ENCODE results near the gene PIK3R6. TPM values are rescaled to one million over a fixed set of nuclear protein-coding genes. Genes with fewer than 3 reads are reported as not detected.

Gene PIK3R6
- total RNA-seq, 2 experiments from 2014 or later: 0.63 to 0.71 TPM

DNA sequence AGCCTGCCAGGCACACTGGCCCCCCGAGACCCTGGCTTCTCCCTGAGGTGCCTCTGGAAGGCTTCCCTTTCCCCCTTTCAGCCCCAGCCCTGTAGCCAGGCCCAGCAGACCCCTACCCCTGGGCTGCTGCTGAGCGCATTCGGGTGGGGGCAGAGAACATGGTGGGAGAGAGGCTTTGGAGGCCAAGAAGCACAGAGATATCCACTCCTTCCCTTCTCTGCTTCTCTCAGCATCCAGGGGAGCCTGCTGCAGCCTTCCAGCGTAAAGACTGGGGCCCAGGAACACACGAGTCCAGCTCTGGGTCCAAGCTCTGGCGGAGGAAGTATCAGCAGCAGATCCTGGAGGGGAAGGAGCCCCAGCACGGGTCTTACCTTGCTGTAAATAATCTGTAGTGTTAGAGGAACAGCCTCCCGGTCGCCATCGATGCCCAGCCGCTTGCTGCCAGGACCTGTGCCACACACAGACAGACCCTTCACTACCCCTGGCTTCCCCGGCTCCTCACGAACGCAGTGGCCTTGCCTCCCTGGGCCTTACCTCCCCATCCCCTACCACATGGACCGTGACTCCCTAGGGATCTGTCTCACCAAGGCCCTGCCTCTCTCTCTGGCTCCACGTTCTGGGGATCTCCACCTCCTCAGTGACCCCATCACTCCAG is 17.0 kb upstream of the PIK3R6 start:
- no peak overlapping the region for H3K27ac Mint-ChIP-seq

DNA sequence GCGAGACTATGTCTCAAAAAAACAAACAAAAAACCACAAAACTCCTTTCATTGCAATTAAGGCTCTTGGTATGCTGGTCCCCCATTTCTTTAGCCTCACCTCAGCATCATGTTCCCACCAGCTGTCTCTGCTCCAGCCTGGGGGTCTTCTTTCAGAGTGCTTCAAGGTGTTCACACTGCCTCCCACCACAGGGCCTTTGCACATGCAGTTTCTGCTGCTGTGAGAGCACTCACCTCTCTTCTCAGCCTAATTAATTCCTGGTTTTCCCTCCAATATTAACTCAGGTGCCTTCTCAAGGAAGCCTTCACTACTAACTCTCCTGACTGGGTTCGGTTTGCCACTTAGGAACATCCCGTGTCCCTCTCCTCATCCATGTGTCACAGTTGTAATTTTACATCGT is 15.9 kb upstream of the PIK3R6 start:
- no peaks in the 10 kb centered on the region for H3K9me3 Mint-ChIP-seq
- H3K36me3 Mint-ChIP-seq: peaks cover 36% of the 10 kb centered on the region
- H3K27me3 Mint-ChIP-seq: no peaks in the 10 kb centered on the region
- DNase-seq: no peak
- no peaks in the 10 kb centered on the region for H3K4me1 Mint-ChIP-seq (ENCODE audit: low read depth)
- no peak overlapping the region for H3K27ac Mint-ChIP-seq
- ChIA-PET POLR2A (no interaction called here), CTCF (no interaction called here)
- H3K4me3 Mint-ChIP-seq: no peak overlapping the region
- intact Hi-C loops (cut with micrococcal nuclease): no loop called here

More for the DNA sequence above, 17.0 kb upstream of the PIK3R6 start:
- no peak for DNase-seq
- no peaks in the 10 kb centered on the region for H3K27me3 Mint-ChIP-seq
- intact Hi-C loops (cut with micrococcal nuclease): no loop called here
- no peaks in the 10 kb centered on the region for H3K9me3 Mint-ChIP-seq
- ChIA-PET POLR2A (no interaction called here), CTCF (no interaction called here)
- no peak overlapping the region for H3K4me3 Mint-ChIP-seq
- no peaks in the 10 kb centered on the region for H3K4me1 Mint-ChIP-seq (ENCODE audit: low read depth)
- H3K36me3 Mint-ChIP-seq: peaks cover 35% of the 10 kb centered on the region

DNA sequence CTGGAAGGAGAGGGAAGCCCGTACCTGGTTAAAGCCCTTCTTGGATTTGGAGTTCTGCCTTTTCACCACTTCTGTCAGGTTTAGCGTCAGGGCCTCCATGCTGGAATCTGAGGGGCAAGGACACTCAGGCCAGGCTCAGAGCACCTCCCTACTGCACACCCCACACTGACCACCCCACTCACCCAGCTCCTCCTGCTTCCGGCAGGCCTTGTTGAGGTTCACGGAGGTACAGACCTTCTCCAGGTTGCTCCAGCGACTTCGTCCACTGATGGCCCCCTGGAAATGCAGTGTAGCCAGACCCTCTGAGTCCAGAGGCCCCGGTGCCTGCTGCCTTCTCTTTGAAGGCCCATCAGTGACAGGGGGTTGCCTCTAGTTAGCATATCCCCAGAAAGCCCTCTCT is 14.1 kb upstream of the PIK3R6 start:
- ChIA-PET POLR2A (no interaction called here), CTCF (no interaction called here)
- Mint-ChIP-seq H3K27ac (no peak overlapping the region), H3K4me1 (ENCODE audit: low read depth) (no peaks in the 10 kb centered on the region), H3K9me3 (no peaks in the 10 kb centered on the region), H3K4me3 (no peak overlapping the region), H3K36me3 (peaks cover 37% of the 10 kb centered on the region), H3K27me3 (no peaks in the 10 kb centered on the region)
- intact Hi-C loops (cut with micrococcal nuclease): no loop called here
- no peak for DNase-seq

DNA sequence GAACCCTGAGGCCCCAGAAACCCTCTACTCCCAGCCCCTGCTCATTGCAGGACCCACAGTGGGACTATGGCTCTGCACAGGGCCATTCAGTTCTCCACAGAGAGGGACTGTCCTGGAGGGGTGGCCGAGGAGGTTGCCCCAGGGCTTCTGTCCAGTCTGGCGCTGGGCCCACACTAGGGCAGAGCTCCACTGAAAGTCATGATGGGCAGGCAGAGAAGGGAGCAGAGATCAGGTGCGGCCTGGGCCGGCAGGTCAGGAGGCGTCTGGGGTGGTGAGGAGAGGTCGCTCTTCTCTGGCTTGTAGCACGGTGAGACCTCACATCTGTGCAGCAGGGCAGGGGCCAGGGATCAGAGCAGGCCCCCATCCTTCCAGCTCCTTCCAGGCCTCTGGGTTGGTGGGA is 13.0 kb upstream of the PIK3R6 start:
- Mint-ChIP-seq H3K4me1 (ENCODE audit: low read depth) (no peaks in the 10 kb centered on the region), H3K9me3 (no peaks in the 10 kb centered on the region), H3K36me3 (peaks cover 30% of the 10 kb centered on the region), H3K27me3 (no peaks in the 10 kb centered on the region), H3K27ac (no peak overlapping the region), H3K4me3 (no peak overlapping the region)
- ChIA-PET CTCF (no interaction called here), POLR2A (no interaction called here)
- no peak for DNase-seq
- intact Hi-C loops (cut with micrococcal nuclease): no loop called here

DNA sequence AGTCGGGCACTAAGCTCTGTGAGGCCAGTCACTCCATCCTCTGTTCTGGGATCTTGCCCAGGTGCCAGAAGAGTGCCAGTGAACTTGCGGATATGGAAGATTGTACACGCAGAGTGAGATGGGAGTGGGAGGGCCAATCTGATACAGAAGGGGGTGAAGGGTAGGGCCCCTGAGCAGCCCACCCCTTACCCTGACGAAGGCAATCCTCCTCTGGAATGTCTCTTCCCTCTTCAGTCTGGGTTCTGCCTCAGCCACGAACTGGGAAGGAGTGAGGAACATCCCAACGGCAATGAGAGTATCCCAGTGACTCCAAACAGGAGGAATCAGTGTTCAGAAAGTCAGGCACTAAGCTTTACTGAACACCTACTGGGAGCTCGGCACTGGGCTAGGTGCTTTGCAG is 11.9 kb upstream of the PIK3R6 start:
- ChIA-PET POLR2A (no interaction called here), CTCF (no interaction called here)
- no peak overlapping the region for H3K27ac Mint-ChIP-seq
- H3K36me3 Mint-ChIP-seq: peaks cover 30% of the 10 kb centered on the region
- no peak overlapping the region for H3K4me3 Mint-ChIP-seq
- H3K4me1 Mint-ChIP-seq (ENCODE audit: low read depth): no peaks in the 10 kb centered on the region
- no peaks in the 10 kb centered on the region for H3K27me3 Mint-ChIP-seq
- no peaks in the 10 kb centered on the region for H3K9me3 Mint-ChIP-seq
- intact Hi-C loops (cut with micrococcal nuclease): no loop called here
- no peak for DNase-seq

DNA sequence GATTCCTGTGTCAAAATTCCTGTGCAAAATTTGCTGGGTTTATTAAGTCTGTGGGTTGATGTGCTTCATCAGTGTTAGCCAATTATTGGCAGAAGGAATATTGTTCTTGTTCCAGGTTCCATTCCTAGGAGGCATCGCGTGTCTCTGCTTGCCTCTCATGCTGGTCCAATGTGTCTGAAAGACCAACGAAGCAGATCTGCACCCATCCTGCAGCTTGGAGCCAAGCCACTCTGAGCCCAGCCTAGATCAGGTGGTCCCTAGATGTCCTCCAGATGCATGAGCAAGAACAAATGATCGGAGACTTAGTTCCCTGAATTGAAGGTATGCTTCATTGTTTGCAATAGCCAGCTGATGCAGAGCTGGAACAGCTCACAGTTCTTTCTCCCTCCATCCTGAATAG is 10.5 kb upstream of the PIK3R6 start:
- ChIA-PET CTCF (no interaction called here), POLR2A (no interaction called here)
- intact Hi-C loops (cut with micrococcal nuclease): no loop called here
- DNase-seq: no peak
- H3K27me3 Mint-ChIP-seq: no peaks in the 10 kb centered on the region
- no peaks in the 10 kb centered on the region for H3K9me3 Mint-ChIP-seq
- H3K4me1 Mint-ChIP-seq (ENCODE audit: low read depth): no peaks in the 10 kb centered on the region
- H3K36me3 Mint-ChIP-seq: peaks cover 25% of the 10 kb centered on the region
- no peak overlapping the region for H3K27ac Mint-ChIP-seq
- no peak overlapping the region for H3K4me3 Mint-ChIP-seq

DNA sequence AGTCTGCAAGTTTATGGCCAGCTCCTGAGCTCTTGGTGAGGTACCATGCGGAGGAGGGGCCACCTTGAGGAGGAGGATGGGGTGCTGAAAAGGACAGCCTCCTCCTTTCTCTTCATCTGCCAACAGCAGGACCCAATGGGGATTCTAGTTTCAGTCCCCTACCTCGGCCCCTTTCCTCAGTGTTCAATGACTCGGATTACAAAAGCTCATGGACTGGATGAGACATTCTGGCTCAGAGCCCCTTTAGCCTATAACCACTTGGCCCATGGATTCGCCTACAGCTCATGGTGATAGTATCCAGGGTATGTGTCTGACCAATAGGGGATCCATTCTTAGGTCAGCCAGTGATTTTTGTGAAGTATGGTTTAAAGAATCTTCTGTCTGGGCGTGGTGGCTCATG is 8.5 kb upstream of the PIK3R6 start:
- H3K9me3 Mint-ChIP-seq: no peaks in the 10 kb centered on the region
- no peak for DNase-seq
- ChIA-PET CTCF (interaction anchor here (1.1 to 1.5 kb wide), 2 partner anchors 16 to 20 kb away, joined by 3 read pairs; no protein-coding TSS in a partner anchor), POLR2A (no interaction called here)
- intact Hi-C loops (cut with micrococcal nuclease): no loop called here
- no peaks in the 10 kb centered on the region for H3K4me1 Mint-ChIP-seq (ENCODE audit: low read depth)
- no peaks in the 10 kb centered on the region for H3K27me3 Mint-ChIP-seq
- no peak overlapping the region for H3K27ac Mint-ChIP-seq
- no peak overlapping the region for H3K4me3 Mint-ChIP-seq
- peaks cover 16% of the 10 kb centered on the region for H3K36me3 Mint-ChIP-seq

DNA sequence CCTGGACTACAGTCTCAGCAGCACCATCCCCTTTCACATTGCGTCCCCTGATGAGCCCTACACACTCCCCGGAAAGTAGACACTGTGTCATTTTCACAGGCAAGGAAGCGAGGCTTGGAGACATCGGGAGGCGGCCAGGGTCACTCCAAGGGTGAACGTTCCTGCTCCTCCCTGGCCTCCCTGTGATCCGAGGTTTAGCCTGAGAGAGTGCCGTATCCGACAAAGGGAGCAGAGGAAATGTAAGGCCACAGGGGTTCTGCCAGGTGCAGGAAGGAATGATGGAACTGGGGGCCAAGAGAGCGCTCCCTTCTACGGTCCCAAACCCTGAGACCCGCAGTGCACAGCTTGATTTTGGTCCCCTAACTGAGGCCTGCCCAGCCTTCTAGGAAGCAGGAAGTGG is 8.0 kb upstream of the PIK3R6 start:
- Mint-ChIP-seq H3K27ac (no peak overlapping the region), H3K36me3 (peaks cover 13% of the 10 kb centered on the region), H3K4me3 (no peak overlapping the region), H3K4me1 (ENCODE audit: low read depth) (no peaks in the 10 kb centered on the region), H3K27me3 (no peaks in the 10 kb centered on the region), H3K9me3 (no peaks in the 10 kb centered on the region)
- DNase-seq: no peak
- ChIA-PET CTCF (interaction anchor here (1.5 kb wide), 1 partner anchor 17 kb away, joined by 3 read pairs; no protein-coding TSS in a partner anchor), POLR2A (no interaction called here)
- intact Hi-C loops (cut with micrococcal nuclease): no loop called here

DNA sequence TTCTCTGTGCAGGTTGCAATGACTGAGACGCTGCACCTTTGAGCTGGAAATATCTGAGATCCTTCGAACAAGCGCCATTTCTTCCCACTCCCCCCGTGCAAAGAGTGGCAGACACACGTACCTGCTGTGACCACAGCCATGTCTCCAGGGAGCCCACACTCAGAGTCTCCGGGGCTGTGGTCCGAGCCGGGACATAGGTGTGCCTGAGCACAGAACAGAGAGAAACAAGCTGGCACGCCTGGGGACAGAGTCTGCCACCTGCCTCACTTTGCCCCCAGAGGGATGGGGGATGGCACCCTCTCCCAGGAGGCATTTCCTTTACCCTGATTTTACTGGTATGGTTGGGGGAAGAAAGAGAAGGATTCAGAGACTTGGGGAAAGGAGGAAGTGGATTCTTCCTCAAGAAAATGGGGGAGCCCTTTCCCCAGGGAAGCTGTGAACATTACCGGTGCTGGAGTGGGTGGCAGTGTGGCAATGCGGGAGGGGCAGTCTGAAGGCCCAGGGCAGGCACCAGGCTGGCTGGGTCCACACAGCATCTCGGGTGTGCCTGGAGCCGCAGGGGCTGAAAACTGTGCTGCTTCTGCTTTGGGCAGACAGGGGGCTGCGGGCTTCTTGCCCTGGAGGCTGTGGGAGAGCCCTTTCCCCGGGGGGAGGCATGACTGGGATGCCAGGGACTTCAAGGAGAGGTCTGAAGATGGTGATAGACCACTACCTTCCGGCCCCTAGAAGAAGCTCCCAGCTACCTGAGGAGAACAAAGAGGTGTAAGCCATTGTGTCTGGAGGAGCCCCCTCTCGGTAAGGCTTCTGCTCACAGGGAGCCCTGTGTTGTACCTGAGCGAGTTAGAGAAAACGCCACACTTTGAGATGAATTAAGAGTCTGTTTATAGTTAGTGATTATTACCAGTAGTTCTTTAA is 6.6 kb upstream of the PIK3R6 start:
- ChIA-PET CTCF (no interaction called here), POLR2A (no interaction called here)
- H3K27ac Mint-ChIP-seq: no peak overlapping the region
- DNase-seq: no peak
- H3K27me3 Mint-ChIP-seq: no peaks in the 10 kb centered on the region
- H3K9me3 Mint-ChIP-seq: no peaks in the 10 kb centered on the region
- H3K4me1 Mint-ChIP-seq (ENCODE audit: low read depth): peaks cover 2% of the 10 kb centered on the region
- H3K4me3 Mint-ChIP-seq: no peak overlapping the region
- peaks cover 10% of the 10 kb centered on the region for H3K36me3 Mint-ChIP-seq
- intact Hi-C loops (cut with micrococcal nuclease): no loop called here

DNA sequence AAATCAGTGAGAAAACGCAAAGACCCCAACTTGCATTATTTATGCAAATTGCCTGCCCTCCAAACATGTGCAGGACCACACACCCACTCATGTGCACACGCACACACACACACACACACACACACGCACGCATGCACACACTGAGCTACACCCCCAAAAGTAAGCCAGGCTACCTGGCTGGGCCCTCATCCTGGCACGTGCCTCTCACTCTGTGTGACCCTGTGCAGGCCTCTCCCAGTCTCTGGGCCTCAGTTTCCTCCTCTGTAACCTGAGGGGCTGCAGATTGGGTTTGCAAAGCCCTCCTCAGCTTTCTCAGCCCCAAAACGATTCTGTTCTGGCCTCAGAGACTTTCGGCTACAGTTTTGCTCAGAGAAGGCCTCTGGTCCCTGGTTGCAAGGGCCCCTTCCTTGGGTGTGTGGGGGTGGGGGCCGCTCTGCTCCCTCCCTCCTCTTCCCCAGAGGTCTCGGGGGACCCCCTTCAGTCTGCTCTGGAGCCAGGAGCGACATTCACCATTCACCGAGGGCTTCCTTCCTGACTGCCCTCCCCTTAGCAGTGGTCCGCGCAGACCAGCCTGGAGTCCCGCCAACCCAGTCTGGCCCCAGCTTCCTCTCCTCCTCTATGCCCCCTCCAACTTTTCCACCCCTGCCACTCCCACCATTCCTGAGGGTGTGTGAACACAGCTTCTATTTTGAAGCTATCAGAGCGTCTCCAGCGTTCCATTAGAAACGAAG is 5.4 kb upstream of the PIK3R6 start:
- DNase-seq: no peak
- H3K36me3 Mint-ChIP-seq: peaks cover 3% of the 10 kb centered on the region
- no peaks in the 10 kb centered on the region for H3K27me3 Mint-ChIP-seq
- peaks cover 14% of the 10 kb centered on the region for H3K4me1 Mint-ChIP-seq (ENCODE audit: low read depth)
- intact Hi-C loops (cut with micrococcal nuclease): no loop called here
- no peak overlapping the region for H3K27ac Mint-ChIP-seq
- H3K4me3 Mint-ChIP-seq: no peak overlapping the region
- H3K9me3 Mint-ChIP-seq: no peaks in the 10 kb centered on the region
- CTCF ChIA-PET: no interaction called here
- POLR2A ChIA-PET: no interaction called here

DNA sequence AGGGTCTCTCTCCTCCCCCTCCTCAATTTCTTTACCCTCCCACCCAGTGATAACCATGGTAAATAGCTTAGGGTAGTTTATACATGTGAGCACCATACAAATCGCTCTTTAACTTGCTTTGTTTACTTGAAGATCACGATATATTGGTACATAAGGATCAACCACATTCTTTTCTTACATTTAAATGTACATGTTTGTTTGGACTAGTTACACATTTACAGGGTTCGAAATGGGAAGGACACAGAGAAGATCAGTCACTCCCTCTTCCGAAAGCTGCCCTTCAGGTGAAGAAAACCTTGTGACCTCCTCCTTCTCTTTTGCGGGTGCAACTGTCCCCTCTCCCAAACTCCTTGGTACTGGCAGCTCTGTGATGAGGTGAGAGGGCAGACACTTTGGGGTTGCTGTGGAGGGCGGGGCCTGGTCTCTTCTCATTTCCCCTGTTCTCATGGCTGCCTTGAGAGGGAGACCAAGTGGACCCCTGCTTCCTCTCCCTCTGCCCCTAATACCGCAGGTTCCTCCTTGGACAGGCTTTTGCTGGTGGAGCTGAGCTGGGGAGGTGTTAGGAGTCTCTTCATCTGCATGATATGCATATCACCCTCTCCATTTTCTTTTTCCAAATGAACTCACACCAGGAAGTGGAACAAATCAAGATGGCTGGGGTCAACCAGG is 4.7 kb upstream of the PIK3R6 start:
- Mint-ChIP-seq H3K27me3 (no peaks in the 10 kb centered on the region), H3K4me3 (no peak overlapping the region), H3K9me3 (no peaks in the 10 kb centered on the region), H3K27ac (no peak overlapping the region), H3K36me3 (no peaks in the 10 kb centered on the region), H3K4me1 (ENCODE audit: low read depth) (peaks cover 20% of the 10 kb centered on the region)
- POLR2A ChIA-PET: no interaction called here
- intact Hi-C loops (cut with micrococcal nuclease): no loop called here
- CTCF ChIA-PET: no interaction called here
- no peak for DNase-seq

DNA sequence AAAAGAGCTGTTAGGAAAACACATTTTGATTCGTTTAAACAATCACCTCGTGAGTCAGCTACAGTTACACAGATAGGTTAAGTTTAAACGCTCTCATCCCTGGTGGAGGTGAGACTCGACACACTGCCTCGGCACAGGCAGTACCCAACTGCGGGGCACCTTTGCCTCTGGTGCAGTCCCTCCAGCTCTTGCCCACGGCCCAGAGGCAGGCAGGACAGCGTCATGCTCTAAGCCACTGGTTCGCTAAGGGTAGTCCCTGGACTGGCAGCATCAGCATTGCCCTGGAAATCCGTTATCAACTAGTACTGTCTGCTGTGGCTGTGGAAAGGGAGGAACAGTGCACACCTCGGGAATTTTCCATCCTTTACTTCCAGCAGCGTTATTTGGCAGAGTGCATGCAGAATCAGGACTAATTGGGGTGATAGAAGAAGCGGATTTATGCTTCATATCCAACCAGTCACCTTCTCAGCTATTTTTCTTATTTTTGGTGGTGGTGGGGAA is 3.7 kb upstream of the PIK3R6 start:
- CTCF ChIA-PET: interaction anchor here (0.8 kb wide), 1 partner anchor 46 kb away, joined by 3 read pairs; no protein-coding TSS in a partner anchor
- H3K4me1 Mint-ChIP-seq (ENCODE audit: low read depth): peaks cover 28% of the 10 kb centered on the region
- POLR2A ChIA-PET: no interaction called here
- intact Hi-C loops (cut with micrococcal nuclease): no loop called here
- H3K36me3 Mint-ChIP-seq: no peaks in the 10 kb centered on the region
- DNase-seq: no peak
- no peaks in the 10 kb centered on the region for H3K27me3 Mint-ChIP-seq
- no peaks in the 10 kb centered on the region for H3K9me3 Mint-ChIP-seq
- H3K27ac Mint-ChIP-seq: no peak overlapping the region
- no peak overlapping the region for H3K4me3 Mint-ChIP-seq

Data from activated CD4-positive, alpha-beta memory T cell treated with anti-CD3 and anti-CD28 coated beads for 36 hours (primary cell).